Dedifferentiated amniotic fluid mesenchymal stem cell (primary cell): Measurements from ENCODE around the gene ACYP1.

ENCODE experiments used
- DNase-seq: peaks from one replicate; pipeline ENCODE4 v3.0.0-alpha.2; 2016; ENCODE audit errors: extremely low spot score

Gene ACYP1

DNA sequence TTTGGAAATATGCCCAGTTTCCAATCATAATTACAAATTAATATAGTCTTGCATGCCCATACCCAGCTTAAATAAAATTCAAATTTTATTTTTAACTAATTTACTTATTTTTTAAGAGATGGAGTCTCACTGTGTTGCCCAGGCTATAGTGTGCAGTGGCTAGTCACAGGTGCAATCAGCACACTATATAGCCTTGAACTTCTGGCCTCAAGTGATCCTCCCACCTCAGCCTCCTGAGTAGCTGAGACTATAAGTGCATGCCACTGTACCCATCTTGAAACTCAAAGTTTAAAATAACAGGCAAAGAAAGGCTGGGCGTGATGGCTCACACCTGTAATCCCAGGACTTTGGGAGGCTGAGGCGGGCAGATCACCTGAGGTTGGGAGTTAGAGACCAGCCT, 22.9 kb downstream of the ACYP1 start:
- no peak for DNase-seq

- DNase-seq, result no peak
These were observed 23.3 kb downstream of the ACYP1 start for GRCh38 chr14:75040507-75040906.

DNA sequence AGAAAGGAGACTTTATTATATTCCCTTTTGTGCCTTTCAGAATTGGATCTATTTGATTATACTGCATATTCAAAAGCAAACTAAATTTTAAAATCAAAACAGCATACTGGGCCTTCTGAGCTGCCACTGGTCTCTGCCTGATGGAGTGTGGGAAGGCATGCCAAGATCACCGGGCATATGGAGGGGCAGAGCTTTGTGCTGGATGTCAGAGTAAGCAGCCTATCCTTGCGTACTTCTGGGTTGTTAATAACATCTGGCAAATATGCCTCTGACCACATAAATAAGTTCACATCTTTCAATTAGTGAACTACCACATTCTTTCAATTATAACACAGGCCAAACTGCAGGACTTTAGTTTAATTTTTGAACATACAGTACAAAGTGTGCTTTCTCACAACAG, 30.9 kb downstream of the ACYP1 start:
- no peak for DNase-seq

DNA sequence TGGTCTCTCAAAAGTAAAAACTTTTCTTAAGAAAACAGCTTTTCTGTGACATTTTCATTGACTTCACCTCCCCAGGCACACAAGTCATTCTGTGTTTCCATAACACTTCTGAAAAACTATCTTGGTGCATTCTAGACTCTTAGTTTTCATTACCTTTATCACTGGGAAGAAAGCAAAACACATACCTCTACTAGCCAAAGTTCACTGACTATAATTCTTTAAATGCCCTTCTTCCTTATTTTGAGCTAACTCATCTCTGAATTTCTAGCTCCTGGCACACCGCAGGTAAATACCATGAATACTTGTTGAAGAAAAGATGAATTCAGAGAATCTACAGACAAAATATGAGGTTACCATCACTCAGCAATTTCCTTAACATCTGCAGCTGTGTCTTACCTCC, 33.7 kb downstream of the ACYP1 start:
- DNase-seq, result no peak

DNA sequence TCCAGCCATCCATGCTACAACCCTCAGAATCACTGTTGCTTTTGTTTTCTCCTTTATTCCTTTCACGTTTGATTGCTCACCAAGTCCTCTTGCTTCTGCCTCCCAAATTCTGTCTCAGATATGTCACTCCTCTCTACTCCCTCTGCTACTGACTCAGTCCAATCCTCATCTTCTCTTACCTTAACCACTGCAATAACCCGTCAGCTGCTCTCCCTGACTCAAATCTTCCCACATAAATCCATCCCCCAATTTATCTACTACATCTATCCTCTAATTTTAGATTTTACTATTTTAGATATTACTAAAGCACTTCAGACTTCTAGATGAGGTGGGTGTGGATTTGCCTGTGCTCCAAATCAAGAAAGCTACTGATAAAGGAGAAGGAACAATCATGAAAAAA, 37.9 kb downstream of the ACYP1 start:
- DNase-seq, result no peak

DNA sequence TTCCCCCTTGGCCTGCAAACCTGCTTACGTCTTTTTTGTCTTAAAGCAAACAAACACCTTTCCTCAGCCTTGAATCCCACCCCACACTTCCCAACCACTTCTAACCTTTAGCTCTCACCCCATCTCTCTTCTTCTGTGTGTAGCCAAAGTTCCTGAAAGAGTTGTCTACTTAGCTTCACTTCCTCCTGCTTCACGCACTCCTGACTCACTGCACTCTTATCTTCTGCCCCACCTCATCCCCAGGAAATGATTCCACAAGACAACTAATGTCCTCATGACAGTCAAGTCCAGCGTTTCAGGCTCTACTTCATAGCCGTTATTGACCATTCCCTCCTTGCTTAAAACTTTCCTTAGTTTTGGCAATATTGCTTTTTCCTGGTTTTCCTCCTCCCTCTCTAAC, 38.7 kb downstream of the ACYP1 start:
- DNase-seq, result no peak

DNA sequence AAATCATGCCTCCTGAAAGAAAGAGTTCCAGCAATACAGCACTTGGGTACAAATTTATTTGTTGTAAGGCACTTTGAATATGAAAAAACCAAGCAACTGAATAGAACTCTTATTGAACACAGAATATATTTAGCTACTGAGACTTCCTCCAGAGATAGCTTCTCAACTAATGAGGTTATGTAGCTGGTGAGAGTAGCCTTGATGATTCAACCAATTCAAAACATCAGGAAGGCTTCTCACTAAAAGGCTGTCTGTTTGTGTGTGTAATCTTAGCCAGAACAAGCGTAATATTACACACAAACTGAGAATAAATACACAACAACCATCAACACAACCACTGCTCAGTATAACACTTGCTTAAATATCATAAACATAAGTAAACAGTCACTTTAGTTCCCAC, 40.7 kb downstream of the ACYP1 start:
- no peak for DNase-seq

- DNase-seq, result no peak
These were observed 41.2 kb downstream of the ACYP1 start for GRCh38 chr14:75022655-75023054.

- DNase-seq, result no peak
These were observed 45.1 kb downstream of the ACYP1 start for GRCh38 chr14:75018694-75019093.

- DNase-seq, result no peak
These were observed 47.0 kb downstream of the ACYP1 start for GRCh38 chr14:75016815-75017214.

GRCh38 chr14:75015496-75015895, 48.3 kb downstream of the ACYP1 start:
- DNase-seq, result no peak

GRCh38 chr14:75013290-75013689, 50.5 kb downstream of the ACYP1 start:
- DNase-seq, result no peak

DNA sequence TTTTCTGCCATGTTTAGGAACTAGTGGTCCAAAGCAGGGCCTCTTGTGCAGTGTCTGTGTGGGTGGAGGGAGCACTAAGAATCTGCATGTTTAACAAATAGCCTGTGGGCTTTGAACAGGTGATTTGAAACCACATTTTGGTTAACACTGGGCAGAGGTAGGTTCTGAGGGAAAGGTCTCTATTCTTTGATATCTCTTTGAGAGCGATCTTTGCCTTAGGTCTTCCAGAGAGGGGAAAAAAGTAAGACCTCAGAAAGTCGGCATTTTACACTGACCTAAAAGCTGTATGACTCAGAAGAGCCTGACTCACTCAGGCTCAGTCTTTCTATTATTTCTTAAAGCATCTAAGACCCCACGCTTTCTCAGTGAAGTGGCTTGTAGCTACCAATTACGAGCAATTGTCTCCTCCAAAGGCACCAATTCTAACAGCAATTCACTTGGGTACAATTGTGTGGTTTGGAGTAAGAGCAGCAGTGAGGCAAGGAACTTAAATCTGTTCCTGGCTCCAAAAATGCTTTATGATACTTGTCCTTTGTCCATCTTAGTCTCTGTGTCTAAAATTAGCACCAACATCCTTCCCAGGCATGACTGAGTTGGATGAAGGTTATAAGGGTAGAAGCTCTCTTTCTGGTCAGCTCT, 52.3 kb downstream of the ACYP1 start:
- DNase-seq, result no peak

- DNase-seq, result no peak
These were observed 53.2 kb downstream of the ACYP1 start for GRCh38 chr14:75010472-75011093.

- DNase-seq, result no peak
These were observed 54.6 kb downstream of the ACYP1 start for GRCh38 chr14:75009176-75009575.

- DNase-seq, result no peak
These were observed 58.5 kb downstream of the ACYP1 start for GRCh38 chr14:75005357-75005756.

- no peak for DNase-seq
These were observed 60.4 kb downstream of the ACYP1 start for GRCh38 chr14:75003250-75004027.
